ENCODE measurements around the gene PRKAA2.

DNA sequence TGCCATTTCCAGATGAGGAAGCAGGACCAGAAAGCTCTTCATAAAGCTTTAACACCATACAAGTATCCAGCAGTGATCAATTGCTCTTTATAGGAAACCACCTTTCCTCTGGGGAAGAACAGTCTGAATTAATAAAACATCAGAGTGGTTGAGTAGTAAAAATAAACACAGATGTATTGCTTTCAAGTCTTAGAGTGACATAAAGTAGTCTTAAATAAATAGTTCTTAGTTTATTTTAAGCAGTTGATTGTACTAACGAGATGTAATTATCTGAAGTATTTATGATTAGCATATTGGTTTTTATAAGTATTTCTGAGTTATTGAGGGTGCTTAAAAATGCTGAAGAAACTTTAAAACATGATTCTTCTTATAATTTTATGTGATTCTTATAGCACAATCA is 67.0 kb downstream of the PRKAA2 start:
- TF ChIP-seq SMC3 (IDR thresholded peaks at IDR 0.05; ENCODE audit: low read depth, low read length) (no peak), RFX5 (IDR thresholded peaks at IDR 0.05; ENCODE audit: low read depth, low read length) (no peak), RCOR1 (IDR thresholded peaks at IDR 0.05; ENCODE audit: insufficient replicate concordance, low read length) (no peak)
- TF ChIP-seq, protein P1, sequence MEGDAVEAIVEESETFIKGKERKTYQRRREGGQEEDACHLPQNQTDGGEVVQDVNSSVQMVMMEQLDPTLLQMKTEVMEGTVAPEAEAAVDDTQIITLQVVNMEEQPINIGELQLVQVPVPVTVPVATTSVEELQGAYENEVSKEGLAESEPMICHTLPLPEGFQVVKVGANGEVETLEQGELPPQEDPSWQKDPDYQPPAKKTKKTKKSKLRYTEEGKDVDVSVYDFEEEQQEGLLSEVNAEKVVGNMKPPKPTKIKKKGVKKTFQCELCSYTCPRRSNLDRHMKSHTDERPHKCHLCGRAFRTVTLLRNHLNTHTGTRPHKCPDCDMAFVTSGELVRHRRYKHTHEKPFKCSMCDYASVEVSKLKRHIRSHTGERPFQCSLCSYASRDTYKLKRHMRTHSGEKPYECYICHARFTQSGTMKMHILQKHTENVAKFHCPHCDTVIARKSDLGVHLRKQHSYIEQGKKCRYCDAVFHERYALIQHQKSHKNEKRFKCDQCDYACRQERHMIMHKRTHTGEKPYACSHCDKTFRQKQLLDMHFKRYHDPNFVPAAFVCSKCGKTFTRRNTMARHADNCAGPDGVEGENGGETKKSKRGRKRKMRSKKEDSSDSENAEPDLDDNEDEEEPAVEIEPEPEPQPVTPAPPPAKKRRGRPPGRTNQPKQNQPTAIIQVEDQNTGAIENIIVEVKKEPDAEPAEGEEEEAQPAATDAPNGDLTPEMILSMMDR (conservative IDR thresholded peaks at IDR 0.05; ENCODE audit: low read depth, low read length): no peak
- TF ChIP-seq, protein P2, sequence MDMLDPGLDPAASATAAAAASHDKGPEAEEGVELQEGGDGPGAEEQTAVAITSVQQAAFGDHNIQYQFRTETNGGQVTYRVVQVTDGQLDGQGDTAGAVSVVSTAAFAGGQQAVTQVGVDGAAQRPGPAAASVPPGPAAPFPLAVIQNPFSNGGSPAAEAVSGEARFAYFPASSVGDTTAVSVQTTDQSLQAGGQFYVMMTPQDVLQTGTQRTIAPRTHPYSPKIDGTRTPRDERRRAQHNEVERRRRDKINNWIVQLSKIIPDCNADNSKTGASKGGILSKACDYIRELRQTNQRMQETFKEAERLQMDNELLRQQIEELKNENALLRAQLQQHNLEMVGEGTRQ (IDR thresholded peaks at IDR 0.05; ENCODE audit: low read depth, low read length): no peak

All from IMR-90 (cell line).